HEK293 (cell line): Measurements from ENCODE around the gene MVB12B.

Source experiments
- CTCF ChIA-PET: fragments of 350-600 bp; formaldehyde crosslinking; extraction: SDS; loops from one replicate; lab custom pipeline; 2021; ENCODE audit warnings: antibody characterized with exemption; lab: Yijun Ruan, JAX
- POLR2A ChIA-PET: fragments of 300-600 bp; formaldehyde crosslinking; extraction: SDS; loops from one replicate; lab custom pipeline; 2020; ENCODE audit warnings: antibody characterized with exemption, inconsistent platforms; lab: Yijun Ruan, JAX
- H3K27ac ChIP-seq: fragments of 200-500 bp; sonication (Bioruptor generic); 2 replicates; pipeline ENCODE4 v1.5.1; 2014; ENCODE audit warnings: low read depth, low read length, control low read depth, inconsistent platforms; ENCODE audit errors: extremely low read depth
- H3K36me3 ChIP-seq, 2 experiments: fragments of 200-500 bp in 1 of 2; sonication (Bioruptor generic) in 1 of 2; 1 replicate in 1 of 2; 2 replicates in 1 of 2; pipeline ENCODE4 v1.5.1; 2014 to 2017; ENCODE audit warnings: inconsistent platforms in 2 of 2, low read length in 2 of 2; ENCODE audit not compliant: control insufficient read depth in 2 of 2, insufficient read depth in 1 of 2
- H3K4me1 ChIP-seq: fragments of 200-500 bp; sonication (Bioruptor generic); 2 replicates; pipeline ENCODE4 v1.5.1; 2014; ENCODE audit warnings: mild to moderate bottlenecking, low read length, inconsistent platforms; ENCODE audit not compliant: control insufficient read depth, insufficient read depth
- H3K4me3 ChIP-seq: 2 replicates; pipeline ENCODE4 v1.5.1; 2011; ENCODE audit warnings: low read depth, mild to moderate bottlenecking, control low read depth, low read length, moderate library complexity
- H3K9me3 ChIP-seq: fragments of 200-500 bp; sonication (Bioruptor generic); 2 replicates; pipeline ENCODE4 v1.5.1; 2014; ENCODE audit warnings: low read depth, low read length, inconsistent platforms; ENCODE audit not compliant: control insufficient read depth, insufficient read depth
- GLI4 ChIP-seq: fragments of 450-650 bp; formaldehyde crosslinking; IDR thresholded peaks from 2 replicates; pipeline ENCODE4 v1.5.1; 2016; ENCODE audit warnings: missing biosample characterization, missing genetic modification characterization
- SCRT1 ChIP-seq: fragments of 450-650 bp; formaldehyde crosslinking; IDR thresholded peaks from 2 replicates; pipeline ENCODE4 v1.5.1; 2016; ENCODE audit warnings: missing biosample characterization, missing genetic modification characterization, borderline replicate concordance
- ZBTB17 ChIP-seq: fragments of 450-650 bp; formaldehyde crosslinking; IDR thresholded peaks from 2 replicates; pipeline ENCODE4 v1.5.1; 2016; ENCODE audit warnings: missing biosample characterization, missing genetic modification characterization
- ZNF133 ChIP-seq: fragments of 450-650 bp; formaldehyde crosslinking; IDR thresholded peaks from 2 replicates; pipeline ENCODE4 v1.5.1; 2016; ENCODE audit warnings: missing biosample characterization, missing genetic modification characterization
- ZNF16 ChIP-seq: fragments of 450-650 bp; formaldehyde crosslinking; IDR thresholded peaks from 2 replicates; pipeline ENCODE4 v1.5.1; 2016; ENCODE audit warnings: low read depth, missing biosample characterization, missing genetic modification characterization
- ZNF266 ChIP-seq: fragments of 450-650 bp; formaldehyde crosslinking; IDR thresholded peaks from 2 replicates; pipeline ENCODE4 v1.5.1; 2016; ENCODE audit warnings: missing biosample characterization, missing genetic modification characterization, low read depth
- ZNF274 ChIP-seq, 2 experiments: fragments of 200-500 bp in 1 of 2; fragments of 450-650 bp in 1 of 2; sonication (Bioruptor generic) in 1 of 2; formaldehyde crosslinking in 1 of 2; IDR thresholded peaks; 2 replicates each; pipeline versions ENCODE4 v1.5.1 to v1.6.1; 2014 to 2016; ENCODE audit warnings: borderline replicate concordance in 1 of 2, inconsistent platforms in 1 of 2, low read length in 1 of 2, missing biosample characterization in 1 of 2, missing genetic modification characterization in 1 of 2
- ZNF366 ChIP-seq: fragments of 450-650 bp; formaldehyde crosslinking; conservative IDR thresholded peaks from 2 replicates; pipeline ENCODE4 v1.5.1; 2016; ENCODE audit warnings: missing biosample characterization, missing genetic modification characterization
- ZNF391 ChIP-seq: fragments of 450-650 bp; formaldehyde crosslinking; IDR thresholded peaks from 2 replicates; pipeline ENCODE4 v1.5.1; 2016; ENCODE audit warnings: low read depth, missing biosample characterization, missing genetic modification characterization, borderline replicate concordance
- ZNF501 ChIP-seq: fragments of 450-650 bp; formaldehyde crosslinking; IDR thresholded peaks from 2 replicates; pipeline ENCODE4 v1.5.1; 2016; ENCODE audit warnings: missing biosample characterization, missing genetic modification characterization
- ZNF555 ChIP-seq: fragments of 450-650 bp; formaldehyde crosslinking; conservative IDR thresholded peaks from 2 replicates; pipeline ENCODE4 v1.5.1; 2017; ENCODE audit warnings: missing biosample characterization, mild to moderate bottlenecking, missing genetic modification characterization, inconsistent platforms
- ZNF571 ChIP-seq: fragments of 450-650 bp; formaldehyde crosslinking; IDR thresholded peaks from 2 replicates; pipeline ENCODE4 v1.5.0; 2017; ENCODE audit warnings: missing biosample characterization, missing genetic modification characterization
- ZNF596 ChIP-seq: fragments of 450-650 bp; IDR thresholded peaks from 2 replicates; pipeline ENCODE4 v1.5.0; 2018; ENCODE audit warnings: missing biosample characterization, mild to moderate bottlenecking, missing genetic modification characterization, moderate library complexity
- ZNF626 ChIP-seq: fragments of 450-650 bp; sonication (Bioruptor Pico); formaldehyde crosslinking; IDR thresholded peaks from 2 replicates; pipeline ENCODE4 v1.5.1; 2018; ENCODE audit warnings: missing biosample characterization, missing genetic modification characterization, inconsistent platforms
- ZNF785 ChIP-seq: fragments of 450-650 bp; formaldehyde crosslinking; IDR thresholded peaks from 2 replicates; pipeline ENCODE4 v1.5.1; 2016; ENCODE audit warnings: missing biosample characterization, missing genetic modification characterization
- ZNF791 ChIP-seq: fragments of 450-650 bp; formaldehyde crosslinking; IDR thresholded peaks from 2 replicates; pipeline ENCODE4 v1.5.1; 2016; ENCODE audit warnings: missing biosample characterization, missing genetic modification characterization
- ZSCAN30 ChIP-seq: fragments of 450-650 bp; IDR thresholded peaks from 2 replicates; pipeline ENCODE4 v1.5.1; 2018; ENCODE audit warnings: missing biosample characterization, mild to moderate bottlenecking, missing genetic modification characterization, moderate library complexity
- TF ChIP-seq, protein P1 (sequence below): fragments of 450-650 bp; formaldehyde crosslinking; IDR thresholded peaks from 2 replicates; pipeline ENCODE4 v1.5.1; 2016; ENCODE audit warnings: missing biosample characterization, missing genetic modification characterization, borderline replicate concordance
- TF ChIP-seq, protein P2 (sequence below): fragments of 450-650 bp; formaldehyde crosslinking; IDR thresholded peaks from 2 replicates; pipeline ENCODE4 v1.5.1; 2017; ENCODE audit warnings: missing biosample characterization, missing genetic modification characterization
- TF ChIP-seq, protein P3 (sequence below): fragments of 450-650 bp; formaldehyde crosslinking; IDR thresholded peaks from 2 replicates; pipeline ENCODE4 v1.5.1; 2016; ENCODE audit warnings: missing biosample characterization, missing genetic modification characterization, low read depth

MVB12B gene

DNA sequence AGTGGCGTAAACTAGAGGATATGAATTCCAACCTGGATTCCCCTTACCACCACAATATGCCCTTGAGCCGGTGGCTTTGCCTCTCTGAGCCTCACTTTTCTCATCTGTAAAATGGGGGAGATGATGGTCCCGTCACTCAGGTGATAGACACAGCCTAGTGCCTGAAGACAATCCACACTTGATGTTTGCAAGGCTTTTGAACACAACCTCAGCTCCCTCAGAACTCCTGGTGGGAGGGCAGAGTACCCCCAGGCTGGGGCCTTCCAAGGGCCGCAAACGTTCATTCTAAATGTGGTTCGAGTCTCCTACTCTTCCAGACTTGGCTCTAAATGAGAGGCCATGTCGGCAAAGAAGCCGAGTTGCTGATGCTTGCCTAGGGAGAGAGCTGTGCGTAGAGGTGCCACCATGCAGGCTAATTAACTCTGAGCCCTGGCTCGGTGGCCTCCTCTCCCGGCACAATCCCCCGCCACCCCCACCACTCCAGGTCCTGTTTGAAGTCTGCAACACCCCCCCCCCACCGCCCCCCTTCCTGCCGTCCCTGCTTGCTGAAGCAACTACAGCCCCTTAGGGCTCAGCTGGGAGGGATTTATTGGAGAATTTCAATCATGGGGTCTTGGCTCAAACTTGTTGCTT is 189.4 kb downstream of the MVB12B start (continued):
- TF ChIP-seq, protein P1, sequence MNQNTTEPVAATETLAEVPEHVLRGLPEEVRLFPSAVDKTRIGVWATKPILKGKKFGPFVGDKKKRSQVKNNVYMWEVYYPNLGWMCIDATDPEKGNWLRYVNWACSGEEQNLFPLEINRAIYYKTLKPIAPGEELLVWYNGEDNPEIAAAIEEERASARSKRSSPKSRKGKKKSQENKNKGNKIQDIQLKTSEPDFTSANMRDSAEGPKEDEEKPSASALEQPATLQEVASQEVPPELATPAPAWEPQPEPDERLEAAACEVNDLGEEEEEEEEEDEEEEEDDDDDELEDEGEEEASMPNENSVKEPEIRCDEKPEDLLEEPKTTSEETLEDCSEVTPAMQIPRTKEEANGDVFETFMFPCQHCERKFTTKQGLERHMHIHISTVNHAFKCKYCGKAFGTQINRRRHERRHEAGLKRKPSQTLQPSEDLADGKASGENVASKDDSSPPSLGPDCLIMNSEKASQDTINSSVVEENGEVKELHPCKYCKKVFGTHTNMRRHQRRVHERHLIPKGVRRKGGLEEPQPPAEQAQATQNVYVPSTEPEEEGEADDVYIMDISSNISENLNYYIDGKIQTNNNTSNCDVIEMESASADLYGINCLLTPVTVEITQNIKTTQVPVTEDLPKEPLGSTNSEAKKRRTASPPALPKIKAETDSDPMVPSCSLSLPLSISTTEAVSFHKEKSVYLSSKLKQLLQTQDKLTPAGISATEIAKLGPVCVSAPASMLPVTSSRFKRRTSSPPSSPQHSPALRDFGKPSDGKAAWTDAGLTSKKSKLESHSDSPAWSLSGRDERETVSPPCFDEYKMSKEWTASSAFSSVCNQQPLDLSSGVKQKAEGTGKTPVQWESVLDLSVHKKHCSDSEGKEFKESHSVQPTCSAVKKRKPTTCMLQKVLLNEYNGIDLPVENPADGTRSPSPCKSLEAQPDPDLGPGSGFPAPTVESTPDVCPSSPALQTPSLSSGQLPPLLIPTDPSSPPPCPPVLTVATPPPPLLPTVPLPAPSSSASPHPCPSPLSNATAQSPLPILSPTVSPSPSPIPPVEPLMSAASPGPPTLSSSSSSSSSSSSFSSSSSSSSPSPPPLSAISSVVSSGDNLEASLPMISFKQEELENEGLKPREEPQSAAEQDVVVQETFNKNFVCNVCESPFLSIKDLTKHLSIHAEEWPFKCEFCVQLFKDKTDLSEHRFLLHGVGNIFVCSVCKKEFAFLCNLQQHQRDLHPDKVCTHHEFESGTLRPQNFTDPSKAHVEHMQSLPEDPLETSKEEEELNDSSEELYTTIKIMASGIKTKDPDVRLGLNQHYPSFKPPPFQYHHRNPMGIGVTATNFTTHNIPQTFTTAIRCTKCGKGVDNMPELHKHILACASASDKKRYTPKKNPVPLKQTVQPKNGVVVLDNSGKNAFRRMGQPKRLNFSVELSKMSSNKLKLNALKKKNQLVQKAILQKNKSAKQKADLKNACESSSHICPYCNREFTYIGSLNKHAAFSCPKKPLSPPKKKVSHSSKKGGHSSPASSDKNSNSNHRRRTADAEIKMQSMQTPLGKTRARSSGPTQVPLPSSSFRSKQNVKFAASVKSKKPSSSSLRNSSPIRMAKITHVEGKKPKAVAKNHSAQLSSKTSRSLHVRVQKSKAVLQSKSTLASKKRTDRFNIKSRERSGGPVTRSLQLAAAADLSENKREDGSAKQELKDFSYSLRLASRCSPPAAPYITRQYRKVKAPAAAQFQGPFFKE (tag by site-specific recombination), result no peak
- no peak for TF ChIP-seq ZNF501

DNA sequence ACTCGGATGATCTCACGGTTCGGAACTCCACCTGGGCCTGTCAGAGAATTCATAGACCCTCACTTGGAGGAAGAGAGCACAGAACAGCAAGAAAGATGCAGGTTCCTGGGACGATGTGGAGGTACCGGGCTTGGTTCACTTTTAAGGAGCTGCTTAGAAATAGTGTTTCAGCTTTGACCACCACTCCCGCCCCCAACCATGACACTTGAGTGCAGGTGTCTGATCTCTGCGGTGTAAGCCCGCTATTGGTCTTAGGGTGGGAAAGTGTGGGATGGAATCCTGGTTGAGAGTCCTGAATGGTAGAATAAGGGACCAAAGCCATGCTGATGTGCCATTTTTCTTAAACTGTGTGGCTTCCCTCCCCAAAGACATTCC is 189.9 kb downstream of the MVB12B start:
- peak overlapping the region; percentile 2; the same call in 1 of the 2 replicates for H3K4me3 ChIP-seq
- no peak for TF ChIP-seq ZNF596 (tag by site-specific recombination)
- TF ChIP-seq ZNF391 (tag by site-specific recombination), result no peak
- no peak for TF ChIP-seq GLI4 (tag by site-specific recombination)
- TF ChIP-seq ZNF785 (tag by site-specific recombination), result no peak
- TF ChIP-seq ZNF791 (tag by site-specific recombination), result no peak
- TF ChIP-seq ZNF133 (tag by site-specific recombination), result no peak
- TF ChIP-seq, protein P2, sequence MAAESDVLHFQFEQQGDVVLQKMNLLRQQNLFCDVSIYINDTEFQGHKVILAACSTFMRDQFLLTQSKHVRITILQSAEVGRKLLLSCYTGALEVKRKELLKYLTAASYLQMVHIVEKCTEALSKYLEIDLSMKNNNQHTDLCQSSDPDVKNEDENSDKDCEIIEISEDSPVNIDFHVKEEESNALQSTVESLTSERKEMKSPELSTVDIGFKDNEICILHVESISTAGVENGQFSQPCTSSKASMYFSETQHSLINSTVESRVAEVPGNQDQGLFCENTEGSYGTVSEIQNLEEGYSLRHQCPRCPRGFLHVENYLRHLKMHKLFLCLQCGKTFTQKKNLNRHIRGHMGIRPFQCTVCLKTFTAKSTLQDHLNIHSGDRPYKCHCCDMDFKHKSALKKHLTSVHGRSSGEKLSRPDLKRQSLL (tag by site-specific recombination), result no peak
- TF ChIP-seq ZNF366 (tag by site-specific recombination), result no peak
- TF ChIP-seq ZNF555 (tag by site-specific recombination), result no peak
- TF ChIP-seq SCRT1, result no peak
- no peak for TF ChIP-seq ZNF266
- TF ChIP-seq, protein P3, sequence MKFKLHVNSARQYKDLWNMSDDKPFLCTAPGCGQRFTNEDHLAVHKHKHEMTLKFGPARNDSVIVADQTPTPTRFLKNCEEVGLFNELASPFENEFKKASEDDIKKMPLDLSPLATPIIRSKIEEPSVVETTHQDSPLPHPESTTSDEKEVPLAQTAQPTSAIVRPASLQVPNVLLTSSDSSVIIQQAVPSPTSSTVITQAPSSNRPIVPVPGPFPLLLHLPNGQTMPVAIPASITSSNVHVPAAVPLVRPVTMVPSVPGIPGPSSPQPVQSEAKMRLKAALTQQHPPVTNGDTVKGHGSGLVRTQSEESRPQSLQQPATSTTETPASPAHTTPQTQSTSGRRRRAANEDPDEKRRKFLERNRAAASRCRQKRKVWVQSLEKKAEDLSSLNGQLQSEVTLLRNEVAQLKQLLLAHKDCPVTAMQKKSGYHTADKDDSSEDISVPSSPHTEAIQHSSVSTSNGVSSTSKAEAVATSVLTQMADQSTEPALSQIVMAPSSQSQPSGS (tag by site-specific recombination), result no peak
- no peak for TF ChIP-seq ZBTB17
- TF ChIP-seq ZNF274 (IDR thresholded peaks at IDR 0.05; ENCODE audit: low read length), result no peak
- no peak for TF ChIP-seq ZNF274 (tag by site-specific recombination; IDR thresholded peaks at IDR 0.05; ENCODE audit: borderline replicate concordance)
- TF ChIP-seq ZNF571 (tag by site-specific recombination), result no peak
- no peak for TF ChIP-seq ZNF16 (tag by site-specific recombination)
- TF ChIP-seq ZSCAN30 (tag by site-specific recombination), result no peak
- TF ChIP-seq ZNF626, result no peak
- H3K4me1 ChIP-seq, result peaks cover 12% of the 10 kb centered on the region
- H3K27ac ChIP-seq, result no peak overlapping the region
- H3K9me3 ChIP-seq, result no peaks in the 10 kb centered on the region
- H3K36me3 ChIP-seq, result no peaks in the 10 kb centered on the region
- ChIA-PET POLR2A (interaction anchor here (0.6 kb wide), 1 partner anchor 185 kb away, joined by 4 read pairs; no protein-coding TSS in a partner anchor), CTCF (interaction anchor here (0.7 to 7.8 kb wide), 8 partner anchors 16 to 1565 kb away, joined by 3 to 63 read pairs (median 4); no protein-coding TSS in a partner anchor)
